Vagina (tissue), 2 donors: Measurements from ENCODE around the gene AARS2. TPM values are rescaled to one million over a fixed set of nuclear protein-coding genes. Genes with fewer than 3 reads are reported as not detected.

Experiments used
- DNase-seq, 2 donors: peaks; one replicate each; pipeline ENCODE4 v3.0.0-alpha.2; 2017; ENCODE audit errors: extremely low spot score in 2 of 2
- H3K27ac ChIP-seq: fragments of 200-600 bp; sonication (generic); one replicate; pipeline ENCODE4 v1.5.1; 2019
- H3K27me3 ChIP-seq: fragments of 200-600 bp; sonication (generic); one replicate; pipeline ENCODE4 v1.5.1; 2019
- H3K36me3 ChIP-seq, 2 donors: fragments of 200-600 bp; sonication (generic); one replicate each; pipeline ENCODE4 v1.5.1; 2017 to 2019
- H3K4me1 ChIP-seq: fragments of 200-600 bp; sonication (generic); one replicate; pipeline ENCODE4 v1.5.1; 2019
- H3K4me3 ChIP-seq, 2 donors: fragments of 200-600 bp; sonication (generic); 1 replicate in 1 of 2; 2 replicates in 1 of 2; pipeline ENCODE4 v1.5.1; 2016 to 2019
- H3K9me3 ChIP-seq: fragments of 200-600 bp; sonication (generic); one replicate; pipeline ENCODE4 v1.5.1; 2019
- CTCF ChIP-seq, 3 experiments: fragments of 450-650 bp in 2 of 3; fragments of 200-600 bp in 1 of 3; sonication (generic) in 1 of 3; IDR thresholded peaks; one replicate each; pipeline ENCODE4 v1.5.1; 2017 to 2019; ENCODE audit warnings: antibody characterized with exemption in 3 of 3, mild to moderate bottlenecking in 2 of 3, moderate library complexity in 2 of 3
- POLR2A ChIP-seq, 2 donors: fragments of 450-650 bp; IDR thresholded peaks; one replicate each; pipeline ENCODE4 v1.6.1; 2017; ENCODE audit warnings: antibody characterized with exemption in 2 of 2, mild to moderate bottlenecking in 2 of 2, moderate library complexity in 2 of 2
- POLR2AphosphoS5 ChIP-seq, 2 donors: sonication (generic); formaldehyde crosslinking; IDR thresholded peaks; one replicate each; pipeline ENCODE4 v1.9.0; 2017; ENCODE audit warnings: antibody characterized with exemption in 2 of 2, mild to moderate bottlenecking in 2 of 2, low read depth in 1 of 2; ENCODE audit not compliant: insufficient read depth in 1 of 2
- intact Hi-C: fragments of 100-400 bp; cut with DNase I; formaldehyde crosslinking; loops from one replicate; pipeline ENCODE4 v1.15.1; 2023
- microRNA counts, 2 donors: library from miRNA; unstranded; fragments of <30 nt; microRNA quantifications; one replicate each; lab custom pipeline; 2016 to 2017
- total RNA-seq: library from RNA; depleted of rRNA; stranded (reverse); fragments of >200 nt; gene quantifications from one replicate; pipeline ENCODE4 v1.2.3, GENCODE V29; 2016

AARS2 gene
- total RNA-seq, 1 donor from 2014 or later, result 13.3 TPM

GRCh38 chr6:44250718-44251123 is 62.4 kb downstream of the AARS2 start:
- no peak overlapping the region for H3K27ac ChIP-seq
- H3K36me3 ChIP-seq, result peaks cover 4 to 65% of the 10 kb centered on the region in 2 donors
- H3K4me1 ChIP-seq, result peaks cover 28% of the 10 kb centered on the region

GRCh38 chr6:44250067-44250717 is 63.0 kb downstream of the AARS2 start:
- Histone ChIP-seq H3K36me3 (peaks cover 4 to 65% of the 10 kb centered on the region in 2 donors), H3K27ac (no peak overlapping the region)

More at GRCh38 chr6:44250718-44251123, 62.4 kb downstream of the AARS2 start:
- Histone ChIP-seq H3K9me3 (no peaks in the 10 kb centered on the region), H3K27me3 (no peaks in the 10 kb centered on the region), H3K4me3 (no peak overlapping the region)
- DNase-seq, result no peak
- TF ChIP-seq POLR2A (IDR thresholded peaks at IDR 0.05) (no peak), CTCF (IDR thresholded peaks at IDR 0.05) (no peak), POLR2AphosphoS5 (IDR thresholded peaks at IDR 0.05; ENCODE audit: insufficient read depth in 1 of 2, low read depth in 1 of 2) (no peak)
- intact Hi-C loops, result no loop called here

More at GRCh38 chr6:44250067-44250717, 63.0 kb downstream of the AARS2 start:
- intact Hi-C loops, result no loop called here
- TF ChIP-seq POLR2A (IDR thresholded peaks at IDR 0.05), result no peak
- no peak for TF ChIP-seq POLR2AphosphoS5 (IDR thresholded peaks at IDR 0.05; ENCODE audit: insufficient read depth in 1 of 2, low read depth in 1 of 2)
- no peak for TF ChIP-seq CTCF (IDR thresholded peaks at IDR 0.05)
- peaks cover 33% of the 10 kb centered on the region for H3K4me1 ChIP-seq
- no peaks in the 10 kb centered on the region for H3K27me3 ChIP-seq
- H3K9me3 ChIP-seq, result no peaks in the 10 kb centered on the region
- H3K4me3 ChIP-seq, result no peak overlapping the region
- no peak for DNase-seq

MicroRNAs encoded within 50 kb of the gene (microRNA counts, 767-probe panel; counts per million panel counts)
- 238 to 261 counts per million in 2 donors for microRNA hsa-miR-4647 (lab: Ali Mortazavi, UCI)

Other genes starting within 250 kb of the AARS2 start
- 36.1 TPM for gene MRPL14, start 185.9 kb downstream of the AARS2 start, total RNA-seq
- 32.4 TPM for gene TMEM63B, start 185.8 kb downstream of the AARS2 start, total RNA-seq
- gene CAPN11, start 154.5 kb downstream of the AARS2 start, total RNA-seq, result 2.0 TPM
- not detected for gene MYMX, start 96.4 kb downstream of the AARS2 start, total RNA-seq
- 51.1 TPM for gene SLC29A1, start 89.8 kb downstream of the AARS2 start, total RNA-seq
- gene HSP90AB1, start 66.2 kb downstream of the AARS2 start, total RNA-seq, result 463 TPM
- gene SLC35B2, start 55.8 kb downstream of the AARS2 start, total RNA-seq, result 19.6 TPM
- gene NFKBIE, start 47.8 kb downstream of the AARS2 start, total RNA-seq, result 17.2 TPM
- gene TMEM151B, start 42.9 kb downstream of the AARS2 start, total RNA-seq, result 0.49 TPM
- gene SPATS1, start 29.3 kb upstream of the AARS2 start, total RNA-seq, result not detected
- gene CDC5L, start 74.4 kb upstream of the AARS2 start, total RNA-seq, result 16.5 TPM